ENCODE measurements around the gene TRAF1.

The TRAF1 gene

GRCh38 chr9:120855827-120856670, 70.5 kb downstream of the TRAF1 start:
- in situ Hi-C loops (cut with MboI; ENCODE audit: low sequenced_read_pairs) = no loop called here

DNA sequence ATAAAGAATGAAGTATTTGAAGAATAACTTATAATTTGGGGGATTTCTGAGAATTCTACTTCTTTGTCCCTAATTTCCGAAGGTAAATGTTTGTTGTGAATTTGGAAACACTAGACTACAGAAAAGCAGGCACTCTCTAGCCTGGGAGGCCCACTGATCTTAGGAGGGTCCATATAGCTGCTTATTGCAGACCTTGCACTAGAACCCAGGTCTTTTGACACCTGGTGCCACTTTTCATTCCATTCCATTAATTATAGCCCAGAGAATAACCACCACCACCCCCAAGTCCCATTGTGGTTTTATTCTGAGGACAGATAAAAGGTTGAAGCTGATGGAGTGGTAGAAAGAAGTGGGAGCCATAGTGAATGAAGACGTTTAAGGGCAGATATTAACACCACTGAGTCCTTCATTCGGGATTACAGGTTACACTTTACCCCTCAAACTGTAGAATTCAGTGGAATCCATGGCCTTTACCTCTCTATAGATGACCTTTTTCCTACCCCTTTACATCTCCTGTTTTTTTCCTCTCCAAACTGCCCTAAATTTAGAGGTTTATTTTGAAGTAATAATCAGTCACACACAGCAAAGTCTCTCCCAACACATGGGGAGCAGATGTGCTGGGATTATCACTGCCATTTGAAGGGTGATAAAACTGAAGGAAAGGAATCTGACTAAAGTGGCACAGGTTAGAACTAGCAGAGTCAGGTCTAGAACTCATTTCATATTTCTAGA, 71.8 kb downstream of the TRAF1 start:
- in situ Hi-C loops (cut with MboI; ENCODE audit: low sequenced_read_pairs) = no loop called here

DNA sequence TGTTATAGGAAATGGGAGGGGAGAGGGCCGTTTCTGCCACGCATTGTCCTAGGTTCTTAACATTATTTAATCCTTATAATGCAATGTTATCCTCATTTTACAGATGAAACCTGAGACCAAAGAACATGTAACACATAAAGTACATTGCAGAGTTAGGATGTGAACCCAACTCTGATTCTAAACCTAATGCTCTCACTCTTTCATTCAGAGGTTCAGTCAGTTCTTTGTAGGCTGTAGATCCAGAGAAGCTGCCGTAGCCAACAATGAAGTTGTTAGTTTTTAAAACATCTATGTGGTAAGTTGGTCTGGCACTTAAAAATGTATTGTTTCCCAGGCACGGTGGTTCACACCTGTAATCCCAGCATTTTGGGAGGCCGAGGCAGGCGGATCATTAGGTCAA, 73.4 kb downstream of the TRAF1 start:
- in situ Hi-C loops (cut with MboI; ENCODE audit: low sequenced_read_pairs) = no loop called here

Measured in HL-60/S4 treated with phorbol 12-myristate 13-acetate at 8.2 ng/mL for 4 days and 3 days (cell line).